DOHH2 (cell line): ENCODE data around the gene PGM5.

Experiments used
- H3F3A ChIP-seq: fragments of 200-600 bp; sonication (generic), shearing (Covaris generic); 2 replicates; pipeline ENCODE4 v1.6.0; 2016; ENCODE audit warnings: antibody characterized with exemption, mild to moderate bottlenecking; ENCODE audit not compliant: control insufficient read depth, insufficient read depth
- H3K27ac ChIP-seq: fragments of 200-600 bp; sonication (generic); 2 replicates; pipeline ENCODE4 v1.5.1; 2014; ENCODE audit warnings: low read depth, mild to moderate bottlenecking, low read length, moderate library complexity
- H3K27me3 ChIP-seq: fragments of 200-600 bp; sonication (generic); 2 replicates; pipeline ENCODE4 v1.6.1; 2014; ENCODE audit warnings: mild to moderate bottlenecking, low read length, mixed read lengths; ENCODE audit not compliant: control insufficient read depth
- H3K36me3 ChIP-seq: fragments of 200-600 bp; sonication (generic); 2 replicates; pipeline ENCODE4 v1.6.1; 2014; ENCODE audit warnings: mild to moderate bottlenecking, low read length, moderate library complexity, mixed read lengths; ENCODE audit not compliant: control insufficient read depth
- H3K4me1 ChIP-seq: fragments of 200-600 bp; sonication (generic); 2 replicates; pipeline ENCODE4 v1.6.1; 2014; ENCODE audit warnings: mild to moderate bottlenecking, low read length, mixed read lengths; ENCODE audit not compliant: control insufficient read depth
- H3K4me2 ChIP-seq: fragments of 200-600 bp; sonication (generic); 2 replicates; pipeline ENCODE4 v1.6.0; 2014; ENCODE audit warnings: mild to moderate bottlenecking, low read length, moderate library complexity
- H3K4me3 ChIP-seq: fragments of 200-600 bp; sonication (generic); 2 replicates; pipeline ENCODE4 v1.5.1; 2014; ENCODE audit warnings: mild to moderate bottlenecking, low read length, mixed read lengths
- H3K79me2 ChIP-seq: fragments of 200-600 bp; sonication (generic); 2 replicates; pipeline ENCODE4 v1.6.1; 2014; ENCODE audit warnings: mild to moderate bottlenecking, low read length, mixed read lengths; ENCODE audit not compliant: control insufficient read depth
- H3K9me2 ChIP-seq: fragments of 200-600 bp; sonication (generic); replicated peaks from 2 replicates; pipeline ENCODE4 v1.6.1; 2014; ENCODE audit warnings: mild to moderate bottlenecking, low read length, mixed read lengths; ENCODE audit not compliant: control insufficient read depth
- H3K9me3 ChIP-seq: fragments of 200-600 bp; sonication (generic); 2 replicates; pipeline ENCODE4 v1.6.1; 2014; ENCODE audit warnings: antibody characterized with exemption, low read length, mixed read lengths; ENCODE audit not compliant: control insufficient read depth, insufficient read depth
- H4K20me1 ChIP-seq: fragments of 200-600 bp; sonication (generic); 2 replicates; pipeline ENCODE4 v1.6.0; 2014; ENCODE audit warnings: low read depth, mild to moderate bottlenecking, antibody characterized with exemption, low read length, moderate library complexity; ENCODE audit not compliant: control insufficient read depth, insufficient read depth
- CTCF ChIP-seq: fragments of 200-600 bp; sonication (generic); IDR thresholded peaks from one replicate; pipeline ENCODE4 v1.5.1; 2014; ENCODE audit warnings: antibody characterized with exemption, mild to moderate bottlenecking, low read depth, low read length; ENCODE audit not compliant: poor library complexity, severe bottlenecking
- EZH2phosphoT487 ChIP-seq: fragments of 200-600 bp; sonication (generic); IDR thresholded peaks from 2 replicates; pipeline ENCODE4 v1.6.1; 2017; ENCODE audit warnings: borderline replicate concordance, mild to moderate bottlenecking, antibody characterized with exemption, low read length, moderate library complexity, mixed read lengths

PGM5 gene

GRCh38 chr9:68515326-68516017 lies 159.1 kb downstream of the PGM5 start:
- Histone ChIP-seq H3K4me1 (no peaks in the 10 kb centered on the region), H3K4me2 (no peak overlapping the region), H4K20me1 (no peaks in the 10 kb centered on the region), H3K27me3 (peaks cover 5% of the 10 kb centered on the region), H3K27ac (no peak overlapping the region), H3K36me3 (no peaks in the 10 kb centered on the region), H3K79me2 (no peaks in the 10 kb centered on the region), H3F3A (no peaks in the 10 kb centered on the region), H3K9me3 (no peaks in the 10 kb centered on the region), H3K4me3 (no peak overlapping the region), H3K9me2 (no peaks in the 10 kb centered on the region)
- TF ChIP-seq EZH2phosphoT487: no peak
- no peak for TF ChIP-seq CTCF

- H3K4me3 ChIP-seq: no peak overlapping the region
Measured at GRCh38 chr9:68522131-68522530, 165.7 kb downstream of the PGM5 start.

GRCh38 chr9:68522954-68523353 lies 166.5 kb downstream of the PGM5 start:
- Histone ChIP-seq H3K36me3 (no peaks in the 10 kb centered on the region), H3F3A (no peaks in the 10 kb centered on the region), H3K4me2 (no peak overlapping the region), H3K4me3 (no peak overlapping the region), H3K9me3 (no peaks in the 10 kb centered on the region), H3K4me1 (no peaks in the 10 kb centered on the region), H3K79me2 (no peaks in the 10 kb centered on the region), H3K27ac (no peak overlapping the region), H4K20me1 (no peaks in the 10 kb centered on the region), H3K27me3 (peaks cover 3% of the 10 kb centered on the region), H3K9me2 (no peaks in the 10 kb centered on the region)
- no peak for TF ChIP-seq CTCF
- no peak for TF ChIP-seq EZH2phosphoT487

More at GRCh38 chr9:68522131-68522530, 165.7 kb downstream of the PGM5 start:
- Histone ChIP-seq H3K36me3 (no peaks in the 10 kb centered on the region), H3K79me2 (no peaks in the 10 kb centered on the region), H3K4me2 (no peak overlapping the region), H3K9me2 (no peaks in the 10 kb centered on the region), H4K20me1 (no peaks in the 10 kb centered on the region), H3K27ac (no peak overlapping the region), H3K27me3 (peaks cover 5% of the 10 kb centered on the region), H3F3A (no peaks in the 10 kb centered on the region), H3K4me1 (no peaks in the 10 kb centered on the region), H3K9me3 (no peaks in the 10 kb centered on the region)
- TF ChIP-seq EZH2phosphoT487 (no peak), CTCF (no peak)
